A549 (cell line): ENCODE results near the gene TXNDC9. TPM values are rescaled to one million over a fixed set of nuclear protein-coding genes. Genes with fewer than 3 reads are reported as not detected.

Experiments
- ATAC-seq, 2 experiments: fragments of 200-7000 bp in 1 of 2; fragments of >200 bp in 1 of 2; cut with Nextera tagmentation in 1 of 2; cut with Tn5 transposase in 1 of 2; 3 replicates each; pipeline versions ENCODE4 v1.8.0 to v1.9.1; 2018 to 2020; ENCODE audit warnings: mild to moderate bottlenecking in 1 of 2, moderate library complexity in 1 of 2
- CTCF ChIA-PET: fragments of 300-600 bp; sonication (Branson Sonifier 250); formaldehyde crosslinking; extraction: SDS; loops from one replicate; lab custom pipeline; 2021; ENCODE audit warnings: antibody characterized with exemption, inconsistent platforms; lab: Yijun Ruan, JAX
- POLR2A ChIA-PET: fragments of 350-600 bp; formaldehyde crosslinking; extraction: SDS; loops from one replicate; lab custom pipeline; 2021; ENCODE audit warnings: antibody characterized with exemption, inconsistent platforms; lab: Yijun Ruan, JAX
- DNase-seq, 2 experiments: peaks; one replicate each; pipeline versions ENCODE4 v3.0.0 to v3.0.0-alpha.2; 2011 to 2016; ENCODE audit warnings: low read depth in 1 of 2, low spot score in 1 of 2
- FAIRE-seq: peaks from 2 replicates; lab custom pipeline; 2011; peaks lifted over from hg19 to GRCh38; lab: Jason Lieb, UNC
- H3K27ac ChIP-seq, 2 experiments: fragments of >200 bp; sonication (Bioruptor Twin); formaldehyde crosslinking; 3 replicates each; pipeline ENCODE4 v1.5.1; 2016 to 2017
- H3K4me1 ChIP-seq: fragments of >200 bp; sonication (Bioruptor Twin); formaldehyde crosslinking; 3 replicates; pipeline ENCODE4 v1.6.1; 2016
- H3K4me2 ChIP-seq: fragments of >200 bp; sonication (Bioruptor Twin); formaldehyde crosslinking; 3 replicates; pipeline ENCODE4 v1.6.1; 2016
- H3K4me3 ChIP-seq: fragments of >200 bp; sonication (Bioruptor Twin); formaldehyde crosslinking; 3 replicates; pipeline ENCODE4 v1.5.1; 2016
- H3K9me3 ChIP-seq: fragments of >200 bp; sonication (Bioruptor Twin); formaldehyde crosslinking; 3 replicates; pipeline ENCODE4 v1.6.1; 2016
- CTCF ChIP-seq: fragments of >200 bp; sonication (Bioruptor Twin); formaldehyde crosslinking; IDR thresholded peaks from 3 replicates; pipeline ENCODE4 v1.5.1; 2016
- EHF ChIP-seq: fragments of 250-450 bp; sonication (Bioruptor Pico); IDR thresholded peaks from 2 replicates; pipeline ENCODE4 v1.5.0; 2020; ENCODE audit warnings: mild to moderate bottlenecking
- FOSB ChIP-seq: fragments of 250-450 bp; sonication (Bioruptor Pico); IDR thresholded peaks from 2 replicates; pipeline ENCODE4 v1.5.0; 2020; ENCODE audit warnings: mild to moderate bottlenecking, moderate library complexity
- FOSL2 ChIP-seq, 2 experiments: fragments of 450-650 bp in 1 of 2; fragments of >200 bp in 1 of 2; sonication (Bioruptor Twin) in 1 of 2; formaldehyde crosslinking; IDR thresholded peaks; 2 replicates each; pipeline versions ENCODE4 v1.5.0 to v1.6.1; 2016 to 2020; ENCODE audit warnings: mild to moderate bottlenecking in 1 of 2, moderate library complexity in 1 of 2
- HES2 ChIP-seq: fragments of >200 bp; sonication (Bioruptor Twin); formaldehyde crosslinking; IDR thresholded peaks from 2 replicates; pipeline ENCODE4 v1.6.1; 2016
- HOXB13 ChIP-seq: fragments of 250-450 bp; sonication (Bioruptor Pico); IDR thresholded peaks from 2 replicates; pipeline ENCODE4 v1.5.0; 2020; ENCODE audit warnings: low read depth, mild to moderate bottlenecking, moderate library complexity
- KDM5A ChIP-seq: fragments of 200-600 bp; sonication (generic); IDR thresholded peaks from 2 replicates; pipeline ENCODE4 v1.6.1; 2016; ENCODE audit warnings: antibody characterized with exemption, mild to moderate bottlenecking
- NFE2L2 ChIP-seq: fragments of 150-350 bp; conservative IDR thresholded peaks from 2 replicates; pipeline ENCODE4 v1.6.1; 2014; ENCODE audit warnings: low read length
- PHF8 ChIP-seq: fragments of 200-600 bp; sonication (generic); IDR thresholded peaks from 2 replicates; pipeline ENCODE4 v1.6.1; 2016; ENCODE audit warnings: low read depth, mild to moderate bottlenecking, antibody characterized with exemption, moderate library complexity, borderline replicate concordance
- POLR2A ChIP-seq: IDR thresholded peaks from 2 replicates; pipeline ENCODE4 v1.6.1; 2012; ENCODE audit warnings: mild to moderate bottlenecking, low read length
- POLR2AphosphoS2 ChIP-seq: conservative IDR thresholded peaks from 2 replicates; pipeline ENCODE4 v1.6.1; 2012; ENCODE audit warnings: low read length, improper control_type of control experiment, inconsistent platforms
- RAD21 ChIP-seq, 2 experiments: fragments of >200 bp in 1 of 2; sonication (Bioruptor Twin) in 1 of 2; formaldehyde crosslinking in 1 of 2; IDR thresholded peaks in 1 of 2; conservative IDR thresholded peaks in 1 of 2; 2 replicates in 1 of 2; 3 replicates in 1 of 2; pipeline ENCODE4 v1.6.1; 2012 to 2018; ENCODE audit warnings: inconsistent platforms in 1 of 2
- USF2 ChIP-seq: fragments of 450-650 bp; IDR thresholded peaks from 2 replicates; pipeline ENCODE4 v1.6.1; 2014; ENCODE audit warnings: antibody characterized with exemption
- ZFP36 ChIP-seq: fragments of 450-650 bp; IDR thresholded peaks from 2 replicates; pipeline ENCODE4 v1.6.1; 2014; ENCODE audit warnings: borderline replicate concordance; ENCODE audit not compliant: partially characterized antibody
- WGBS: methylation state at CpG from one replicate; pipeline ENCODE4 v1.1.6; 2017; ENCODE audit errors: missing lambda C conversion rate; 5-methylcytosine and 5-hydroxymethylcytosine counted together
- polyA plus RNA-seq, 4 experiments: library from polyadenylated mRNA; depleted of rRNA in 3 of 4; stranded (reverse); fragments of >200 nt; fragmentation: RNase III in 1 of 4; extraction: RNeasy Plus Mini Kit Qiagen cat#74134 plus additional on column Dnase treatment in 1 of 4; gene quantifications; 2 replicates in 3 of 4; 3 replicates in 1 of 4; pipeline ENCODE4 v1.2.3, GENCODE V29; 2011 to 2017
- TF ChIP-seq, protein P1 (sequence below): fragments of 250-450 bp; sonication (Bioruptor Pico); IDR thresholded peaks from 2 replicates; pipeline ENCODE4 v1.5.0; 2020; ENCODE audit warnings: low read depth, mild to moderate bottlenecking, moderate library complexity
- TF ChIP-seq, protein P2 (sequence below): fragments of 150-350 bp; IDR thresholded peaks from 2 replicates; pipeline ENCODE4 v1.6.1; 2014; ENCODE audit warnings: low read depth, mild to moderate bottlenecking, low read length

TXNDC9 gene
- polyA plus RNA-seq, 2 of the 4 experiments (the other 2 are of a cell fraction): 36.7 to 65.6 TPM

DNA sequence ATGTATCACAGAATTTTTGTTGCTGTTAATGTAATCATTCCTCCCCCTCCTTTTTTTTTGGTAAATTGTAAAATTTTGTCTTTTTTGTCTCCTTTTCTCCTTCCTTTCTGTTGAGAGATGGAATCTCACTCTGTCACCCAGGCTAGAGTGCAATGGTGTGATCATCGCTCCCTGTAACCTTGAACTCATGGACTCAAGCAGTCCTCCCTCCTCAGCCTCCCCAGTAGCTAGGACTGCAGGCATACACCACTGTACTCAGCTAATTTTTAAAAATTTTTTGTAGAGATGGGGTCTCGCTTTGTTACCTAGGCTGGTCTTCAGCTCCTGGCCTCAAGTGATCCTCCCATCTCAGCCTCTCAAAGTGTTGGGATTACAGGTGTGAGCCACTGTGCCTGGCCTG is 6.4 kb upstream of the TXNDC9 start:
- DNase-seq (no peak), ATAC-seq (no peak), FAIRE-seq (no peak)
- Histone ChIP-seq H3K9me3 (no peaks in the 10 kb centered on the region), H3K4me1 (peaks cover 31% of the 10 kb centered on the region), H3K4me2 (no peak overlapping the region), H3K4me3 (no peak overlapping the region), H3K27ac (no peak overlapping the region)
- POLR2A ChIA-PET: no interaction called here
- 97% methylated on average over 2 of the region's 2 CpGs for WGBS
- no peak for TF ChIP-seq HES2
- TF ChIP-seq, protein P1, sequence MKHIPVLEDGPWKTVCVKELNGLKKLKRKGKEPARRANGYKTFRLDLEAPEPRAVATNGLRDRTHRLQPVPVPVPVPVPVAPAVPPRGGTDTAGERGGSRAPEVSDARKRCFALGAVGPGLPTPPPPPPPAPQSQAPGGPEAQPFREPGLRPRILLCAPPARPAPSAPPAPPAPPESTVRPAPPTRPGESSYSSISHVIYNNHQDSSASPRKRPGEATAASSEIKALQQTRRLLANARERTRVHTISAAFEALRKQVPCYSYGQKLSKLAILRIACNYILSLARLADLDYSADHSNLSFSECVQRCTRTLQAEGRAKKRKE (CRISPR knock-in tag): no peak
- TF ChIP-seq ZFP36: no peak
- no peak for TF ChIP-seq EHF (CRISPR knock-in tag)
- no peak for TF ChIP-seq HOXB13 (CRISPR knock-in tag)
- no peak for TF ChIP-seq CTCF
- TF ChIP-seq POLR2A: no peak
- no peak for TF ChIP-seq PHF8
- TF ChIP-seq USF2: no peak
- TF ChIP-seq RAD21 (conservative IDR thresholded peaks at IDR 0.05 in 1 of 2, IDR thresholded peaks at IDR 0.05 in 1 of 2): no peak
- no peak for TF ChIP-seq FOSB
- no peak for TF ChIP-seq POLR2AphosphoS2
- TF ChIP-seq KDM5A: no peak
- TF ChIP-seq NFE2L2: no peak
- TF ChIP-seq, all 56 proteins: peak for 0
- CTCF ChIA-PET: interaction anchor here (0.6 kb wide), 1 partner anchor 41 kb away, joined by 3 read pairs; no protein-coding TSS in a partner anchor

- H3K27ac ChIP-seq: 0 out of 6 replicates have a peak overlapping the region, but pooled peaks of 1 of the 2 experiments have one; percentile 31
- DNase-seq (peak in 1 of 2 experiments; percentile 17), ATAC-seq (no peak), FAIRE-seq (no peak)
- no peak overlapping the region for H3K4me3 ChIP-seq
- WGBS: 74% methylated on average over 8 of the region's 8 CpGs
- ChIA-PET POLR2A (no interaction called here), CTCF (no interaction called here)
- TF ChIP-seq FOSL2 (IDR thresholded peaks at IDR 0.05): no peak
- 0 out of 2 replicates have a peak, but pooled peaks have one; percentile 9 for TF ChIP-seq FOSL2 (CRISPR knock-in tag; IDR thresholded peaks at IDR 0.05)
- TF ChIP-seq, protein P2, sequence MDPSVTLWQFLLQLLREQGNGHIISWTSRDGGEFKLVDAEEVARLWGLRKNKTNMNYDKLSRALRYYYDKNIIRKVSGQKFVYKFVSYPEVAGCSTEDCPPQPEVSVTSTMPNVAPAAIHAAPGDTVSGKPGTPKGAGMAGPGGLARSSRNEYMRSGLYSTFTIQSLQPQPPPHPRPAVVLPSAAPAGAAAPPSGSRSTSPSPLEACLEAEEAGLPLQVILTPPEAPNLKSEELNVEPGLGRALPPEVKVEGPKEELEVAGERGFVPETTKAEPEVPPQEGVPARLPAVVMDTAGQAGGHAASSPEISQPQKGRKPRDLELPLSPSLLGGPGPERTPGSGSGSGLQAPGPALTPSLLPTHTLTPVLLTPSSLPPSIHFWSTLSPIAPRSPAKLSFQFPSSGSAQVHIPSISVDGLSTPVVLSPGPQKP: no peak
- no peaks in the 10 kb centered on the region for H3K9me3 ChIP-seq
- peak overlapping the region; percentile 95 for H3K4me2 ChIP-seq
- peaks cover 31% of the 10 kb centered on the region for H3K4me1 ChIP-seq
These were observed 4.6 kb upstream of the TXNDC9 start for GRCh38 chr2:99340669-99341236.
